Activated naive CD8-positive, alpha-beta T cell treated with anti-CD3 and anti-CD28 coated beads for 36 hours (primary cell): ENCODE data around the gene MYF6. TPM values are rescaled to one million over a fixed set of nuclear protein-coding genes. Genes with fewer than 3 reads are reported as not detected.

Experiments used
- total RNA-seq, 2 experiments: library from RNA; stranded (reverse); gene quantifications; one replicate each; pipeline ENCODE4 v1.2.3, GENCODE V29; 2021

The MYF6 gene
- total RNA-seq, 2 experiments from 2014 or later: not detected

Other genes with a start within 250 kb of the MYF6 start
- not detected for gene MYF5, start 9.3 kb downstream of the MYF6 start, total RNA-seq
- not detected for gene LIN7A, start 230.3 kb downstream of the MYF6 start, total RNA-seq